OCI-LY3 (cell line): ENCODE results near the gene IL17RB.

Source experiments
- H2AFZ ChIP-seq: fragments of 200-600, 300-600 bp; shearing (Covaris generic); 2 replicates; pipeline ENCODE4 v1.6.0; 2014; ENCODE audit warnings: antibody characterized with exemption, low read depth, low read length
- H3K27ac ChIP-seq: fragments of 200-600, 300-600 bp; sonication (generic); 2 replicates; pipeline ENCODE4 v1.5.1; 2014; ENCODE audit warnings: mild to moderate bottlenecking, low read length, moderate library complexity, mixed read lengths
- H3K27me3 ChIP-seq: fragments of 200-600, 300-600 bp; sonication (generic); 2 replicates; pipeline ENCODE4 v1.6.1; 2014; ENCODE audit warnings: low read depth, low read length, mixed read lengths
- H3K36me3 ChIP-seq: fragments of 200-600, 300-600 bp; sonication (generic); replicated peaks from 2 replicates; pipeline ENCODE3; 2014; ENCODE audit warnings: low read depth, low read length, mixed read lengths
- H3K4me1 ChIP-seq: fragments of 300-600, 200-600 bp; sonication (generic); 2 replicates; pipeline ENCODE4 v1.6.1; 2014; ENCODE audit warnings: low read length, mixed read lengths
- H3K4me2 ChIP-seq: fragments of 200-600, 300-600 bp; sonication (generic); 2 replicates; pipeline ENCODE4 v1.6.1; 2014; ENCODE audit warnings: low read length, mixed read lengths
- H3K4me3 ChIP-seq: fragments of 300-600, 200-600 bp; sonication (generic); 2 replicates; pipeline ENCODE4 v1.5.1; 2014; ENCODE audit warnings: antibody characterized with exemption, mild to moderate bottlenecking, low read length, moderate library complexity
- H3K79me2 ChIP-seq: fragments of 300-600, 200-600 bp; shearing (Covaris generic); 2 replicates; pipeline ENCODE4 v1.6.1; 2014; ENCODE audit warnings: mild to moderate bottlenecking, low read length, mixed read lengths
- H3K9ac ChIP-seq: fragments of 300-600, 200-600 bp; shearing (Covaris generic); 2 replicates; pipeline ENCODE4 v1.6.0; 2014; ENCODE audit warnings: mild to moderate bottlenecking, low read length, moderate library complexity
- H3K9me3 ChIP-seq: fragments of 200-600, 300-600 bp; shearing (Covaris generic); 2 replicates; pipeline ENCODE4 v1.6.1; 2014; ENCODE audit warnings: low read length, mixed read lengths; ENCODE audit not compliant: insufficient read depth
- H4K20me1 ChIP-seq: fragments of 200-600, 300-600 bp; sonication (generic); 2 replicates; pipeline ENCODE4 v1.6.1; 2016; ENCODE audit warnings: low read length, mixed read lengths; ENCODE audit not compliant: insufficient read depth
- CTCF ChIP-seq: fragments of 200-600, 300-600 bp; sonication (generic); IDR thresholded peaks from 2 replicates; pipeline ENCODE4 v1.5.1; 2014; ENCODE audit warnings: antibody characterized with exemption, low read length, low read depth
- EZH2phosphoT487 ChIP-seq: fragments of 200-600 bp; shearing (Covaris generic); IDR thresholded peaks from 2 replicates; pipeline ENCODE4 v1.6.1; 2018; ENCODE audit warnings: antibody characterized with exemption, mixed run types, low read depth

IL17RB gene

GRCh38 chr3:53881691-53882593 lies 35.6 kb downstream of the IL17RB start, which contains the start of gene ACTR8:
Gene ACTR8, minus strand, starts transcription at chr3:53882152. Its CDS starts 51 bp downstream, at chr3:53882101.
- peak within 1 kb of the TSS; percentile 77 for H3K27ac ChIP-seq
- H3K27me3 ChIP-seq: no peaks in the 10 kb centered on the region
- peaks cover 63% of the 10 kb centered on the region for H3K36me3 ChIP-seq
- peaks cover 14% of the 10 kb centered on the region for H3K4me1 ChIP-seq
- H3K79me2 ChIP-seq: peaks cover 20% of the 10 kb centered on the region
- H3K9ac ChIP-seq: peak within 1 kb of the TSS; percentile 88
- H4K20me1 ChIP-seq: no peaks in the 10 kb centered on the region
- H3K4me3 ChIP-seq: peak within 1 kb of the TSS; percentile 86
- peak within 1 kb of the TSS; percentile 91 for H3K4me2 ChIP-seq
- no peaks in the 10 kb centered on the region for H3K9me3 ChIP-seq
- no peak for TF ChIP-seq EZH2phosphoT487
- peak; percentile 28 for TF ChIP-seq CTCF
- peak within 1 kb of the TSS; percentile 88 for H2AFZ ChIP-seq

GRCh38 chr3:53883008-53883407 lies 36.6 kb downstream of the IL17RB start:
- Histone ChIP-seq H3K36me3 (peaks cover 63% of the 10 kb centered on the region), H4K20me1 (no peaks in the 10 kb centered on the region), H3K4me3 (no peak overlapping the region), H3K79me2 (peaks cover 30% of the 10 kb centered on the region), H3K4me1 (peaks cover 14% of the 10 kb centered on the region), H3K4me2 (no peak overlapping the region), H2AFZ (no peak overlapping the region), H3K27me3 (no peaks in the 10 kb centered on the region), H3K27ac (no peak overlapping the region), H3K9ac (no peak overlapping the region), H3K9me3 (no peaks in the 10 kb centered on the region)
- TF ChIP-seq EZH2phosphoT487 (no peak), CTCF (no peak)

GRCh38 chr3:53884623-53885022 lies 38.3 kb downstream of the IL17RB start:
- Histone ChIP-seq H3K4me1 (peaks cover 14% of the 10 kb centered on the region), H3K79me2 (peaks cover 46% of the 10 kb centered on the region), H3K27ac (no peak overlapping the region), H3K36me3 (peaks cover 58% of the 10 kb centered on the region), H3K4me2 (no peak overlapping the region), H3K9me3 (no peaks in the 10 kb centered on the region), H3K9ac (no peak overlapping the region), H4K20me1 (no peaks in the 10 kb centered on the region), H3K27me3 (no peaks in the 10 kb centered on the region), H3K4me3 (no peak overlapping the region), H2AFZ (no peak overlapping the region)
- TF ChIP-seq EZH2phosphoT487: no peak
- TF ChIP-seq CTCF: no peak

GRCh38 chr3:53885239-53885638 lies 38.9 kb downstream of the IL17RB start:
- Histone ChIP-seq H3K79me2 (peaks cover 51% of the 10 kb centered on the region), H3K27me3 (no peaks in the 10 kb centered on the region), H3K9ac (no peak overlapping the region), H3K36me3 (peaks cover 52% of the 10 kb centered on the region), H3K4me1 (peaks cover 19% of the 10 kb centered on the region), H2AFZ (no peak overlapping the region), H4K20me1 (peaks cover under 1% of the 10 kb centered on the region; the same call in 1 of the 2 replicates), H3K9me3 (no peaks in the 10 kb centered on the region), H3K27ac (no peak overlapping the region), H3K4me3 (no peak overlapping the region), H3K4me2 (no peak overlapping the region)
- TF ChIP-seq EZH2phosphoT487 (no peak), CTCF (no peak)
